Activated naive CD8-positive, alpha-beta T cell treated with anti-CD3 and anti-CD28 coated beads, Interleukin-2, amount 10 ng/mL, durations not matched to agents 7 days and 5 days (primary cell): Measurements from ENCODE around the gene TMBIM1. TPM values are rescaled to one million over a fixed set of nuclear protein-coding genes. Genes with fewer than 3 reads are reported as not detected.
A peak's percentile ranks its signal among the peaks of the same experiment; 100 is the strongest.

Source experiments
- ATAC-seq: fragments of 150-1000 bp; cut with Tn5 transposase; one replicate; pipeline ENCODE4 v1.10.0; 2021; ENCODE audit warnings: low read depth, moderate library complexity
- POLR2A ChIA-PET: fragments of 350-600 bp; sonication (Branson Sonifier 250); formaldehyde crosslinking; loops from one replicate; lab custom pipeline; 2021; ENCODE audit warnings: antibody characterized with exemption; lab: Charles Lee
- DNase-seq: peaks from one replicate; pipeline ENCODE4 v3.0.0; 2021
- H3K27ac Mint-ChIP-seq: one replicate; pipeline ENCODE4 v1.8.0; 2022; ENCODE audit warnings: mild to moderate bottlenecking, mixed read lengths
- H3K27me3 Mint-ChIP-seq: one replicate; pipeline ENCODE4 v1.8.0; 2022; ENCODE audit warnings: mild to moderate bottlenecking, moderate library complexity, mixed read lengths
- H3K36me3 Mint-ChIP-seq: one replicate; pipeline ENCODE4 v1.8.0; 2021; ENCODE audit warnings: mild to moderate bottlenecking, mixed read lengths
- H3K4me1 Mint-ChIP-seq: one replicate; pipeline ENCODE4 v1.8.0; 2021; ENCODE audit warnings: mixed read lengths
- H3K4me3 Mint-ChIP-seq: one replicate; pipeline ENCODE4 v1.8.0; 2022; ENCODE audit warnings: mild to moderate bottlenecking, moderate library complexity, mixed read lengths
- H3K9me3 Mint-ChIP-seq: one replicate; pipeline ENCODE4 v1.8.0; 2021; ENCODE audit warnings: mixed read lengths
- total RNA-seq, 2 experiments: library from RNA; stranded (reverse); gene quantifications; one replicate each; pipeline ENCODE4 v1.2.3, GENCODE V29; 2021

TMBIM1 gene
- total RNA-seq, 2 experiments from 2014 or later, result 61.0 to 71.5 TPM

DNA sequence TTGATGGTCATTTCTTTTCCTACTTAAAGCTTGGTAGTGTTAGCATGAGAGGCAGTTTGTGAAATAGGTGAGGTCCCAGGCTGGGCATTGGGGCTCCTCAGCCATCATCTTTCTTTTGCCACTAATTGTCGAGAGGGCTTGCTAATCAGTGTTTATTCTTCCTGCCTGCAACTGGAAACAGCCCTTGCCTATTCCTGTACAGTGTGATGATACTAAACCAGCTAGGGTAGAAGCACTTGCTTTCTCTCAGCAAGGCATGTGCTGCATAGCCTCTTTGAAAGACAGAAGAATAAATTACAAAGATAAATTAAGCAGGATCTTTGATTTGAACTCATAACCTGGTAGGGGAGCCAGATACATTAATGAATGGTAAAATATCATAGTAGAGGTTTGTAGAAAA lies 48.1 kb downstream of the TMBIM1 start:
- no peak for ATAC-seq
- no peak overlapping the region for H3K27ac Mint-ChIP-seq

DNA sequence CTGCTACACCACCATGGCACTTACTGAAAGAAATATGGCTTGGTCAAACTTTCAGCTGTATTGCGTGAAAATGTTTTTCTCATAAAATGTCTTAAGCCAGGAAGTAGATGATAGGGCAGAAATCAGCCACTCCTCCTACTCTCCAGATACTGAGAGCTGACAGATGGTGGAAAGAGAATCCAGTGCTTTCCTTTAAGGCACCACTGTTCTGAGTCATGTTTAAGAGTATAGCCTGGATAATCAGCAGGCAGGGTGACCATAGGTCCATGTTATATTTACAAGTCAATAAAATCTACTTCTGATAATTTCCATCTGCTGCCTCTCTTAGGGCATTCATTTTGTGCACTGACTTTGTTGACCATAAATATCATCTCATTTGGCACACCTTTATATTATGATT lies 53.4 kb downstream of the TMBIM1 start:
- no peak overlapping the region for H3K4me3 Mint-ChIP-seq
- H3K27me3 Mint-ChIP-seq, result no peaks in the 10 kb centered on the region
- no peak overlapping the region for H3K27ac Mint-ChIP-seq
- POLR2A ChIA-PET, result no interaction called here
- peaks cover 19% of the 10 kb centered on the region for H3K4me1 Mint-ChIP-seq
- ATAC-seq (no peak), DNase-seq (no peak)
- H3K9me3 Mint-ChIP-seq, result no peaks in the 10 kb centered on the region
- H3K36me3 Mint-ChIP-seq, result peaks cover 38% of the 10 kb centered on the region

More for the DNA sequence above, 48.1 kb downstream of the TMBIM1 start:
- POLR2A ChIA-PET, result interaction anchor here (1.2 to 1.5 kb wide), 3 partner anchors 11 to 25 kb away, joined by 3 to 5 read pairs (median 3); no protein-coding TSS in a partner anchor
- Mint-ChIP-seq H3K36me3 (peaks cover 26% of the 10 kb centered on the region), H3K4me3 (no peak overlapping the region), H3K4me1 (peaks cover 25% of the 10 kb centered on the region), H3K27me3 (no peaks in the 10 kb centered on the region), H3K9me3 (no peaks in the 10 kb centered on the region)
- no peak for DNase-seq

DNA sequence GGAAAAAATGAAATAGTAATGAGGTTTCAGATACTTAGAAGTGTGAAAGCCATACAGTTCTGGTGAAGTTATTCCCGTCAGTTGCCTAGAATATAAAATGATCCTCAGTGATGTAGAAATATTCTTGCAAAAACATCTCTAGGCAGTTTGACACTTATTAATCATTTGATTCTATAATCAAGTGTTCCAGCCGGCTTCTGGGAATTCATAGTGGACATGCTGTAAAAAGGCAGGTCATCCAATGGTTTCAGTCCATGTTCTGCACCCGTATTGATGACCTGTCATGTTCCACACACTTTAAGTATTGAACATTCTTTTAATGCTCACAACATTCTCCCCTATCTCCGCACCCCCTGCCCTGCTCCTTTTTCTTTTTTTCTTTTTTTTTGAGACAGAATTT lies 55.5 kb downstream of the TMBIM1 start:
- Mint-ChIP-seq H3K27ac (no peak overlapping the region), H3K27me3 (no peaks in the 10 kb centered on the region), H3K36me3 (peaks cover 50% of the 10 kb centered on the region), H3K4me3 (no peak overlapping the region), H3K4me1 (peaks cover 16% of the 10 kb centered on the region), H3K9me3 (no peaks in the 10 kb centered on the region)
- ATAC-seq, result no peak
- POLR2A ChIA-PET, result no interaction called here
- no peak for DNase-seq

DNA sequence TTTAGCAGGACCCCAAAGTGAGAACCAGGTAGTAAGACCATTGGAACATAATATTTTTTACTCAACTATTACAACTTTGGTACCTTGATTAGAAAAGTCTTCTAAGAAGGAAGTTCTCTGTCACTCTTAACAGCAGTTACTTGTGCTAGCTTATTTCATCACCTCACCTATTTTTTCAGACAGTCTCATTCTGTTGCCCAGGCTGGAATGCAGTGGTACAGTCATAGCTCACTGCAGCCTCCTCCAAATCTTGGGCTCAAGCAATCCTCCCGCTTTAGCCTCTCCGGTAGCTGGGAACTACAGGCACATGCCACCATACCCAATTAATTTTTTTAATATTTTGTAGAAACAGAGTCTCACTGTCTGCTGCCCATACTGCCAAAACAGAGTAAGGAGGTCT lies 57.3 kb downstream of the TMBIM1 start:
- Mint-ChIP-seq H3K27me3 (no peaks in the 10 kb centered on the region), H3K27ac (no peak overlapping the region), H3K4me3 (no peak overlapping the region), H3K9me3 (no peaks in the 10 kb centered on the region), H3K4me1 (peaks cover 20% of the 10 kb centered on the region), H3K36me3 (peaks cover 61% of the 10 kb centered on the region)
- POLR2A ChIA-PET, result interaction anchor here (0.7 to 1.4 kb wide), 2 partner anchors 10 to 15 kb away, joined by 3 read pairs; no protein-coding TSS in a partner anchor
- ATAC-seq (no peak), DNase-seq (no peak)

DNA sequence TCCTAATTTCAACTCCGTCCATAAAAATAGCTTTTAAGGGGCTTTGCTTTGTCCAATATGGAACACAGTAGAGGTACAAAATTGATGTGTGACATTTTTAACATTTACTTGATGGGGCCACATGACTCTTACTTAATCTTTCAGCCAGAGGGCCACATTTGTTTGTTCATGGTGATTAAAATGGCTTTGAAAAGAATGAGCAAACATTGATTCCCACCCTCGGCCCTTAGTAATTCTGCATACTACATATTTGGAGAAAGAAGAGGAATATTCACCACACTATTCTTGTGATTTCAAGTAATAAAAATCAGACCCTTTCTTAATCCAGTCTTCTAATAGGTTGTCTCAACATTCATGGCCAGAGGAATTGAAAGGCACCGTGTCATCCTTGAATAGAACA lies 57.8 kb downstream of the TMBIM1 start:
- DNase-seq (no peak), ATAC-seq (no peak)
- no peak overlapping the region for H3K4me3 Mint-ChIP-seq
- H3K27ac Mint-ChIP-seq, result peak overlapping the region; percentile 11
- peaks cover 22% of the 10 kb centered on the region for H3K4me1 Mint-ChIP-seq
- no peaks in the 10 kb centered on the region for H3K27me3 Mint-ChIP-seq
- no peaks in the 10 kb centered on the region for H3K9me3 Mint-ChIP-seq
- POLR2A ChIA-PET, result interaction anchor here (0.7 to 1.4 kb wide), 3 partner anchors 10 to 14 kb away, joined by 3 read pairs; no protein-coding TSS in a partner anchor
- H3K36me3 Mint-ChIP-seq, result peaks cover 61% of the 10 kb centered on the region

DNA sequence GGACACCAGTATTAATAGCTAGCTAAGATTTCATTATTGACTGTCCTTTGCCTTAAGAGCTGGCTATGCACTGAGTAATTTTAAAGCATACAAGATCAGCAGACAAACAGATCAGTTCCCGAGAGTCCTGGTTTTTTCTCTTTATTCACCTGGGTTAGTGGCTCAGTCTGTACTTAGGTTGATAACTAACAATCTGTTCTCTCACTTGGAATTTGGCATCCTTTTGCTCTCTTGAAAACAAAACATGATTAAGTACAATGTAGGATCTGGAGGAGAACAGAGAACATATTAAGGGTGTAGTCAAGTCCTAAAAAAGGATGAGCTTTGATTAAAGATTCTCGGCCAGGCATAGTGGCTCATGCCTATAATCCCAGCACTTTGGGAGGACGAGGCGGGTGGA lies 58.8 kb downstream of the TMBIM1 start:
- Mint-ChIP-seq H3K4me1 (peaks cover 24% of the 10 kb centered on the region), H3K27ac (peak overlapping the region; percentile 43), H3K27me3 (no peaks in the 10 kb centered on the region), H3K4me3 (no peak overlapping the region), H3K36me3 (peaks cover 59% of the 10 kb centered on the region), H3K9me3 (no peaks in the 10 kb centered on the region)
- POLR2A ChIA-PET, result interaction anchor here (0.7 to 1.1 kb wide), 4 partner anchors 11 to 24 kb away, joined by 3 to 5 read pairs (median 3); no protein-coding TSS in a partner anchor
- ATAC-seq (no peak), DNase-seq (no peak)

DNA sequence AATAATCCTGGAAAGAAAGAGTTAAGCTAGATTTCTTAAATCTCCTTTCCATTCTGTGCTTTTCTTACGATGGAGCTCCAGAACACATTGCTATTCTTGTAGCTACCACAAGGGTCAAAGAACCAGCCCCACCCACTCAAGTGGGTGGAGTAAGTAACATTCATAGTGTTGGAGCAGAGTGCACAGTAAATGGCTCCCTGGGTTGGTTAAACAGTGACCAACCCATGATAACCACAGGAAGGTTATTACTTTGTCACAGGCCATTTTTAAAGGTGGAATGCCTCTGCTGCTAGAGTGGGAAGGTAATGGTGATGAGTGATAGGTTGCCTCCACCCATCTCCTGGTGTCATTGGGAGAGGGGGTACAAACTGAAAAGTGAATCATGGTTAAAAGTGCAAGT lies 61.4 kb downstream of the TMBIM1 start:
- peak overlapping the region; percentile 74 for H3K4me3 Mint-ChIP-seq
- DNase-seq (no peak), ATAC-seq (peak; percentile 55)
- POLR2A ChIA-PET, result interaction anchor here (2.4 to 4.3 kb wide), 2 partner anchors 11 to 27 kb away, joined by 12 to 91 read pairs; partner anchors contain the start of gene ARPC2
- no peaks in the 10 kb centered on the region for H3K27me3 Mint-ChIP-seq
- peaks cover 46% of the 10 kb centered on the region for H3K4me1 Mint-ChIP-seq
- peaks cover 67% of the 10 kb centered on the region for H3K36me3 Mint-ChIP-seq
- H3K27ac Mint-ChIP-seq, result peak overlapping the region; percentile 92
- no peaks in the 10 kb centered on the region for H3K9me3 Mint-ChIP-seq

DNA sequence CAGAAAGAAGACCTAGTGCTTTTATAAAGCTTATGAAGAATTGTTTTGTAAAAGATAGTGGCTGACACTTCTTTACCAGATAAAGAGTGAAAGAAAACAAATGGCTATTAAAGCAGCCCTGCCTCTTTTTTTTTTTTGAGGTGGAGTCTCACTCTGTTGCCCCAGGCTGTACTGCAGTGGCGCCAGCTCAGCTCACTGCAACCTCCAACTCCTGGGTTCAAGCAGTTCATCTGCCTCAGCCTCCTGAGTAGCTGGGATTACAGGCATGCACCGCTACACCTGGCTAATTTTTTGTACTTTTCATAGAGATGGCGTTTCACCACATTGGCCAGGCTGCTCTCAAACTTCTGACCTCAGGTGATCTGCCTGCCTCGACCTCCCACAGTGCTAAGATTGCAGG lies 62.5 kb downstream of the TMBIM1 start:
- Mint-ChIP-seq H3K27me3 (no peaks in the 10 kb centered on the region), H3K4me1 (peaks cover 55% of the 10 kb centered on the region), H3K36me3 (peaks cover 76% of the 10 kb centered on the region), H3K9me3 (no peaks in the 10 kb centered on the region), H3K27ac (peak overlapping the region; percentile 92), H3K4me3 (peak overlapping the region; percentile 74)
- POLR2A ChIA-PET, result interaction anchor here (0.7 to 4.3 kb wide), 5 partner anchors 10 to 1020 kb away, joined by 3 to 91 read pairs (median 7); partner anchors contain the start of genes AAMP, ARPC2 and PNKD
- ATAC-seq (peak; percentile 39), DNase-seq (no peak)

DNA sequence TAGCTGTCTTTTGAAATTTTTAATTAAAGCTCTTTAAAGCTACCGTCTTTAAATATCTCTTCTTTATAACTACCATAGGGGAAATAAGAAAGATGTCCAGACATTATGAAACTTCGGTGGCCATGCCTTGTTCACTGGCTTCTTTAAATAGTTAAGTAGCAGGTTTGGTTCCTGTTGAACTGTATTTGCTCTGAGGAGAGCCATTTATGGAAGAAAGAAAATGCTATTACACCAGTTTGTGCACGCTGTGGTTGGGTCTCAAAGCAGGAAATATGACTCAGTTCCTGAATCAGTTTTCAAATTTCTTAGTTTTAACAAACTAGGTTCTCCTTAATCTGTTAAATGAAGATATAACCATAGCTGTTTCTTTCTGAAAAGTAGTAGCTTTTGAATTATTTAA lies 63.1 kb downstream of the TMBIM1 start:
- Mint-ChIP-seq H3K4me3 (peak overlapping the region; percentile 74), H3K9me3 (no peaks in the 10 kb centered on the region), H3K27me3 (no peaks in the 10 kb centered on the region), H3K27ac (peak overlapping the region; percentile 92), H3K4me1 (peaks cover 62% of the 10 kb centered on the region), H3K36me3 (peaks cover 77% of the 10 kb centered on the region)
- POLR2A ChIA-PET, result interaction anchor here (1.0 to 4.3 kb wide), 5 partner anchors 10 to 41 kb away, joined by 3 to 91 read pairs (median 7); partner anchors contain the start of genes AAMP, ARPC2 and PNKD
- ATAC-seq, result peak; percentile 84
- DNase-seq, result no peak

DNA sequence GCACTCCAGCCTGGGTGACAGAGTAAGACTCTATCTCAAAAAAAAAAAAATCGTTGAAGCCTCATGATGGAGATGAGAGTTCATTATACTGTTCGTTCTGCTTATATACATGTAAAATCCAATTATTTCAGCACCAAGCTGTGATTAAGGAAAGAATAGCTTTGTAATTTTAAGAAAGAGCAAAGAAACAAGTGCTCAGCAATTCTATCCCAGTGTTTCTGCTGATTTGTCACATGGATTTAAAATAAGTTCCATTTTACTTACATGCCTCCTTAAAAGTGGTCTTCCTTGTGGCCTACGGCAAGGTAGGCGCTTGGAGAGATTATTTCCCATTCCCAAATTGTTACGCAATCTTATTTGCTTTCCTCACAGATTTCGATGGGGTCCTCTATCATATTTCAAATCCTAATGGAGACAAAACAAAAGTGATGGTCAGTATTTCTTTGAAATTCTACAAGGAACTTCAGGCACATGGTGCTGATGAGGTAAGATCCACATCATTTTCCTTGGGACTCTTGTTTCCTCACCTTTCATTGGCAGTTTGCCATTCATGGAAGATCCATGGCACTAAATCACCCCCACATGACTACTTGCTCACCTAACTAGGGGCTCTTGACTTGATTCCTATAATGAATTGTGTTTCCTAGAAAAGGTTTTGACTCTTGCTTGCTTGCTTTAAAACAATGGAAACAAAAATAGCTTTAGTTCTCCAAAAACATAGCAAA lies 63.8 kb downstream of the TMBIM1 start:
- Mint-ChIP-seq H3K4me1 (peaks cover 67% of the 10 kb centered on the region), H3K4me3 (peak overlapping the region; percentile 74), H3K9me3 (no peaks in the 10 kb centered on the region), H3K36me3 (peaks cover 76% of the 10 kb centered on the region), H3K27ac (peak overlapping the region; percentile 92), H3K27me3 (no peaks in the 10 kb centered on the region)
- no peak for DNase-seq
- ATAC-seq, result no peak
- POLR2A ChIA-PET, result interaction anchor here (0.8 to 4.3 kb wide), 6 partner anchors 9 to 139 kb away, joined by 3 to 91 read pairs (median 6); partner anchors contain the start of genes AAMP, ARPC2 and PNKD

DNA sequence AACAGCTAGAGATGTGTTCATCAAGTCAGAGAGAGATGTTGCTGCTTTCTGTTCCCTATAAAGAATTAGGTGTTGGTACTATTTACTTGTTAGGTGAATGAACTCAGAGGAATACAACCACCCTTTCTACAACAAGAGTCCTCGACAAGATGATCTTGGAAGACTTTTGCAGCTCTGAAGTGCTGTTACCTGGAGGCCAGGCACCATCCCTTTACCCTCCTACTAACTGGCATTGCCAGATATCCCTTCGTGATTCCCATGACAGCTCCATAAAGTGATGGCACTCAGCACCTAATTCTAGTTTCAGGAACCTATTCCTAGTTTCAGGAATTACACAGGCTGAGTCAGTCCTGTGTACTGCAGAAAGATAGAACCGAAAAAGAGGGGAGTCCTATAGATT lies 65.4 kb downstream of the TMBIM1 start:
- no peaks in the 10 kb centered on the region for H3K27me3 Mint-ChIP-seq
- peak overlapping the region; percentile 40 for H3K4me3 Mint-ChIP-seq
- ATAC-seq (no peak), DNase-seq (no peak)
- H3K36me3 Mint-ChIP-seq, result peaks cover 63% of the 10 kb centered on the region
- POLR2A ChIA-PET, result interaction anchor here (3.0 kb wide), 1 partner anchor 10 kb away, joined by 29 read pairs; the partner anchor contains the start of gene ARPC2
- H3K4me1 Mint-ChIP-seq, result peaks cover 75% of the 10 kb centered on the region
- no peaks in the 10 kb centered on the region for H3K9me3 Mint-ChIP-seq
- peak overlapping the region; percentile 72 for H3K27ac Mint-ChIP-seq
